HCT116 (cell line): ENCODE measurements around the gene IGFN1. TPM values are rescaled to one million over a fixed set of nuclear protein-coding genes. Genes with fewer than 3 reads are reported as not detected.

Experiments
- ATAC-seq: fragments of 200-7000 bp; cut with Tn5 transposase; 2 replicates; pipeline ENCODE4 v1.9.1; 2020; ENCODE audit warnings: mild to moderate bottlenecking, moderate library complexity
- BruUV-seq: library from RNA; stranded (reverse); fragments of 400-500 nt; replicated peaks from 2 replicates; lab custom pipeline; 2021; lab: Mats Ljungman, UMichigan
- CTCF ChIA-PET: fragments of 300-600 bp; sonication (Branson Sonifier 250); formaldehyde crosslinking; loops from one replicate; lab custom pipeline; 2021; ENCODE audit warnings: antibody characterized with exemption; lab: Charles Lee
- POLR2A ChIA-PET: fragments of 300-600, 350-600 bp; sonication (Branson Sonifier 250); formaldehyde crosslinking; loops from one replicate; lab custom pipeline; 2021; ENCODE audit warnings: antibody characterized with exemption; lab: Charles Lee
- RAD21 ChIA-PET, 2 experiments: fragments of 300-600 bp; sonication (Branson Sonifier 250); formaldehyde crosslinking; loops; one replicate each; lab custom pipeline; 2023; ENCODE audit warnings: low total read pairs in 2 of 2; ENCODE audit not compliant: uncharacterized antibody in 2 of 2, unreplicated experiment in 2 of 2, low non-redundant PET in 1 of 2; lab: Charles Lee
- DNase-seq: peaks from one replicate; pipeline ENCODE4 v3.0.0-alpha.2; 2010; ENCODE audit warnings: low read depth, low spot score
- H2AFZ ChIP-seq: fragments of 200-600 bp; shearing (Covaris generic), sonication (generic); 2 replicates; pipeline ENCODE4 v1.6.1; 2017; ENCODE audit warnings: low read depth, mixed run types, mixed read lengths, antibody characterized with exemption, low read length; ENCODE audit not compliant: poor library complexity, severe bottlenecking
- H3K27ac ChIP-seq: 2 replicates; pipeline ENCODE4 v1.5.1; 2012; ENCODE audit warnings: low read depth, low read length
- H3K27me3 ChIP-seq: fragments of 200-600 bp; sonication (generic); 2 replicates; pipeline ENCODE4 v1.6.1; 2016; ENCODE audit warnings: mixed run types, low read length, mixed read lengths; ENCODE audit not compliant: insufficient read depth
- H3K36me3 ChIP-seq, 2 experiments: fragments of 200-500 bp in 1 of 2; fragments of 200-600 bp in 1 of 2; sonication (Bioruptor generic) in 1 of 2; sonication (generic) in 1 of 2; 2 replicates each; pipeline versions ENCODE4 v1.5.1 to v1.6.1; 2014 to 2016; ENCODE audit warnings: low read length in 2 of 2, inconsistent platforms in 1 of 2, mixed read lengths in 1 of 2, mixed run types in 1 of 2; ENCODE audit not compliant: insufficient read depth in 2 of 2, control insufficient read depth in 1 of 2
- H3K4me1 ChIP-seq, 2 experiments: fragments of 200-600 bp in 1 of 2; sonication (generic) in 1 of 2; 2 replicates each; pipeline versions ENCODE4 v1.5.1 to v1.6.1; 2012 to 2017; ENCODE audit warnings: low read length in 2 of 2, inconsistent platforms in 1 of 2, mild to moderate bottlenecking in 1 of 2, mixed read lengths in 1 of 2, mixed run types in 1 of 2, moderate library complexity in 1 of 2; ENCODE audit not compliant: insufficient read depth in 2 of 2, control insufficient read depth in 1 of 2
- H3K4me2 ChIP-seq: fragments of 200-600 bp; sonication (generic); 2 replicates; pipeline ENCODE4 v1.6.1; 2017; ENCODE audit warnings: mixed run types, low read length, mixed read lengths
- H3K4me3 ChIP-seq, 2 experiments: fragments of 200-600 bp in 1 of 2; sonication (generic) in 1 of 2; replicated peaks in 1 of 2; 2 replicates each; pipeline ENCODE4 v1.5.1; 2011 to 2016; ENCODE audit warnings: low read length in 2 of 2, control low read depth in 1 of 2, low read depth in 1 of 2, mild to moderate bottlenecking in 1 of 2, mixed read lengths in 1 of 2, mixed run types in 1 of 2
- H3K79me2 ChIP-seq: fragments of 200-600 bp; sonication (generic); 2 replicates; pipeline ENCODE4 v1.6.1; 2017; ENCODE audit warnings: mild to moderate bottlenecking, mixed run types, low read length, moderate library complexity, mixed read lengths; ENCODE audit not compliant: insufficient read depth
- H3K9ac ChIP-seq: fragments of 200-600 bp; sonication (generic); 2 replicates; pipeline ENCODE4 v1.6.1; 2016; ENCODE audit warnings: low read length, mixed read lengths
- H3K9me2 ChIP-seq: fragments of 200-600 bp; sonication (generic), shearing (Covaris generic); 2 replicates; pipeline ENCODE4 v1.6.1; 2017; ENCODE audit warnings: mixed run types, mild to moderate bottlenecking, moderate library complexity; ENCODE audit not compliant: insufficient read depth
- H3K9me3 ChIP-seq, 2 experiments: fragments of 200-500 bp in 1 of 2; fragments of 200-600 bp in 1 of 2; sonication (Bioruptor generic) in 1 of 2; sonication (generic) in 1 of 2; 2 replicates each; pipeline ENCODE4 v1.6.1; 2014 to 2017; ENCODE audit warnings: low read length in 2 of 2, mixed read lengths in 2 of 2, inconsistent platforms in 1 of 2, low read depth in 1 of 2, mild to moderate bottlenecking in 1 of 2, mixed run types in 1 of 2, moderate library complexity in 1 of 2; ENCODE audit not compliant: control insufficient read depth in 1 of 2, insufficient read depth in 1 of 2
- H4K20me1 ChIP-seq: fragments of 200-600 bp; sonication (generic), shearing (Covaris generic); 2 replicates; pipeline ENCODE4 v1.6.1; 2017; ENCODE audit warnings: mixed run types, mild to moderate bottlenecking, moderate library complexity; ENCODE audit not compliant: insufficient read depth
- CBX3 ChIP-seq: IDR thresholded peaks from 2 replicates; pipeline ENCODE4 v1.6.1; 2012; ENCODE audit warnings: low read depth
- CEBPB ChIP-seq: IDR thresholded peaks from 2 replicates; pipeline ENCODE4 v1.6.1; 2012; ENCODE audit warnings: low read depth
- ELF1 ChIP-seq: IDR thresholded peaks from 2 replicates; pipeline ENCODE4 v1.6.1; 2012; ENCODE audit warnings: low read depth, borderline replicate concordance
- EZH2 ChIP-seq: fragments of 200-600 bp; sonication (generic); IDR thresholded peaks from 2 replicates; pipeline ENCODE4 v1.6.1; 2017; ENCODE audit warnings: antibody characterized with exemption, mixed run types
- FOSL1 ChIP-seq: IDR thresholded peaks from 2 replicates; pipeline ENCODE4 v1.6.1; 2012; ENCODE audit warnings: low read depth
- JUND ChIP-seq: IDR thresholded peaks from 2 replicates; pipeline ENCODE4 v1.6.1; 2012
- MAX ChIP-seq: IDR thresholded peaks from 2 replicates; pipeline ENCODE4 v1.6.1; 2012
- POLR2AphosphoS5 ChIP-seq: IDR thresholded peaks from 2 replicates; pipeline ENCODE4 v1.6.1; 2011; ENCODE audit warnings: mild to moderate bottlenecking, low read depth, low read length, moderate library complexity
- REST ChIP-seq: IDR thresholded peaks from 2 replicates; pipeline ENCODE4 v1.6.1; 2012; ENCODE audit warnings: low read depth
- SIN3A ChIP-seq: IDR thresholded peaks from 2 replicates; pipeline ENCODE4 v1.6.1; 2012; ENCODE audit warnings: low read depth
- SRF ChIP-seq: IDR thresholded peaks from 2 replicates; pipeline ENCODE4 v1.6.1; 2012; ENCODE audit warnings: low read depth
- ZBTB33 ChIP-seq: IDR thresholded peaks from 2 replicates; pipeline ENCODE4 v1.6.1; 2011; ENCODE audit warnings: mild to moderate bottlenecking, low read length, moderate library complexity; ENCODE audit not compliant: insufficient replicate concordance; ENCODE audit errors: extremely low read depth
- ZNF274 ChIP-seq: fragments of 200-500 bp; sonication (Bioruptor generic); IDR thresholded peaks from 2 replicates; pipeline ENCODE4 v1.6.1; 2014; ENCODE audit warnings: mild to moderate bottlenecking, low read depth, low read length, inconsistent platforms
- intact Hi-C: fragments of 100-400 bp; cut with micrococcal nuclease; formaldehyde crosslinking; loops from 2 replicates; pipeline ENCODE4 v1.10.0; 2022
- total RNA-seq: library from RNA; stranded (reverse); gene quantifications from one replicate; pipeline ENCODE4 v1.2.1, GENCODE V29; 2021; ENCODE audit not compliant: unreplicated experiment

IGFN1 gene
- total RNA-seq, 1 experiment from 2014 or later, result not detected

GRCh38 chr1:201146626-201147390 is 43.8 kb upstream of the IGFN1 start:
- no TSS peak for BruUV-seq
- no peaks in the 10 kb centered on the region for H3K9me3 ChIP-seq
- H4K20me1 ChIP-seq, result no peaks in the 10 kb centered on the region
- peaks cover 45 to 48% of the 10 kb centered on the region in 2 experiments for H3K36me3 ChIP-seq
- no peaks in the 10 kb centered on the region for H3K9me2 ChIP-seq
- no peak overlapping the region for H3K4me3 ChIP-seq
- no peaks in the 10 kb centered on the region for H3K4me1 ChIP-seq
- no peak overlapping the region for H3K27ac ChIP-seq
- ChIA-PET RAD21 (no interaction called here), CTCF (no interaction called here), POLR2A (no interaction called here)
- intact Hi-C loops, result no loop called here
- DNase-seq, result no peak
- H2AFZ ChIP-seq, result no peak overlapping the region
- peaks cover under 1% of the 10 kb centered on the region; the same call in 1 of the 2 replicates for H3K79me2 ChIP-seq
- no peak for ATAC-seq
- H3K9ac ChIP-seq, result no peak overlapping the region
- H3K27me3 ChIP-seq, result no peaks in the 10 kb centered on the region
- TF ChIP-seq SIN3A, result no peak
- no peak for TF ChIP-seq ZBTB33
- no peak for TF ChIP-seq CBX3
- no peak for TF ChIP-seq EZH2
- no peak for TF ChIP-seq CEBPB
- no peak for TF ChIP-seq JUND
- no peak for TF ChIP-seq ZNF274
- no peak for TF ChIP-seq POLR2AphosphoS5
- no peak for TF ChIP-seq FOSL1
- TF ChIP-seq REST, result no peak
- TF ChIP-seq ELF1, result no peak
- TF ChIP-seq SRF, result no peak
- no peak for TF ChIP-seq MAX
- H3K4me2 ChIP-seq, result no peak overlapping the region
